ENCODE data around the gene MED23.

- TF ChIP-seq, protein P1, sequence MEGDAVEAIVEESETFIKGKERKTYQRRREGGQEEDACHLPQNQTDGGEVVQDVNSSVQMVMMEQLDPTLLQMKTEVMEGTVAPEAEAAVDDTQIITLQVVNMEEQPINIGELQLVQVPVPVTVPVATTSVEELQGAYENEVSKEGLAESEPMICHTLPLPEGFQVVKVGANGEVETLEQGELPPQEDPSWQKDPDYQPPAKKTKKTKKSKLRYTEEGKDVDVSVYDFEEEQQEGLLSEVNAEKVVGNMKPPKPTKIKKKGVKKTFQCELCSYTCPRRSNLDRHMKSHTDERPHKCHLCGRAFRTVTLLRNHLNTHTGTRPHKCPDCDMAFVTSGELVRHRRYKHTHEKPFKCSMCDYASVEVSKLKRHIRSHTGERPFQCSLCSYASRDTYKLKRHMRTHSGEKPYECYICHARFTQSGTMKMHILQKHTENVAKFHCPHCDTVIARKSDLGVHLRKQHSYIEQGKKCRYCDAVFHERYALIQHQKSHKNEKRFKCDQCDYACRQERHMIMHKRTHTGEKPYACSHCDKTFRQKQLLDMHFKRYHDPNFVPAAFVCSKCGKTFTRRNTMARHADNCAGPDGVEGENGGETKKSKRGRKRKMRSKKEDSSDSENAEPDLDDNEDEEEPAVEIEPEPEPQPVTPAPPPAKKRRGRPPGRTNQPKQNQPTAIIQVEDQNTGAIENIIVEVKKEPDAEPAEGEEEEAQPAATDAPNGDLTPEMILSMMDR (IDR thresholded peaks at IDR 0.05; ENCODE audit: insufficient read depth, low read depth, low read length) = no peak
- TF ChIP-seq EZH2 (IDR thresholded peaks at IDR 0.05; ENCODE audit: insufficient read depth, low read length) = no peak
These were observed 9.1 kb upstream of the MED23 start, which contains the start of gene ENPP3 for GRCh38 chr6:131636880-131637792.

Data from astrocyte (in vitro differentiated cells and primary cell).